ENCODE data around the gene SLC23A3. TPM values are rescaled to one million over a fixed set of nuclear protein-coding genes. Genes with fewer than 3 reads are reported as not detected.

SLC23A3 gene
- total and polyA plus RNA-seq, 10 of the 15 experiments (the other 5 are each of a cell fraction or from before 2014, with no cell fraction given): 0.07 to 1.0 (median 0.40) TPM; not detected in 1

DNA sequence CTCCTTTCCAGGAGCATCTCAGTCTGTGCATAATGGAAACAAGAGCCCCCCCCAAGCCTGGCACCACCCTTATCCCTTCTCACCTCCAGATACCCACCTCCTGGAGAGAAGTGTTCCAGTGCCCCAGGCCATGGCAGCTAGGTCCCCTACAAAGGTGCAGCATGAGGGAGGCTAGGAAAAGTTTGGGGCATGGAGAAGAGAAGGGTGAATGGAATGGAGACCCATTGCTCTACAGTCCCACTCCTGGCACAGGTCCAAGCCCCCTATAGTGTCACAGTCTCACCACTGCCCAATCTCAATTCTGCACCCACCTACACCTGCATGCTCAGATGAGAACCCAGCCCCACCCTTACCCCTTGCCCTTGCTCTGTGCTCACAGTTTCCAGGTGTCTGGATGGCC lies 897 bp downstream of the SLC23A3 start:
- FAIRE-seq (no peak), ATAC-seq (no peak)
- CTCF ChIA-PET: interaction anchor here (0.9 to 5.4 kb wide), 3 partner anchors 10 to 361 kb away, joined by 3 to 48 read pairs (median 3); no protein-coding TSS in a partner anchor

More for the DNA sequence above, 897 bp downstream of the SLC23A3 start:
- SMC1A ChIA-PET (ENCODE audit: uncharacterized antibody, unreplicated experiment): no interaction called here
- H3K27me3 ChIP-seq (replicated peaks in 1 of 2; ENCODE audit: control insufficient read depth in 2 of 2, insufficient read depth in 2 of 2, low read length in 1 of 2): no peaks in the 10 kb centered on the region
- no peak for DNase-seq (ENCODE audit: low read depth, low spot score)
- no peak overlapping the region for H2AFZ ChIP-seq (ENCODE audit: control insufficient read depth, low read depth, low read length)
- RAD21 ChIA-PET (ENCODE audit: unreplicated experiment): no interaction called here
- no peak overlapping the region for H3K27ac ChIP-seq (ENCODE audit: control insufficient read depth, insufficient read depth)
- H3K9me3 ChIP-seq (replicated peaks; ENCODE audit: control insufficient read depth, insufficient read depth, low read length): no peaks in the 10 kb centered on the region
- BruUV-seq (replicated peaks): no TSS peak
- no peak overlapping the region for H3K4me2 ChIP-seq (ENCODE audit: control insufficient read depth, insufficient read depth)
- no peaks in the 10 kb centered on the region for H4K20me1 ChIP-seq (ENCODE audit: control insufficient read depth, insufficient read depth)
- in situ Hi-C loops (cut with MboI): no loop called here
- no peak overlapping the region for H3K4me3 ChIP-seq
- H3K9ac ChIP-seq (ENCODE audit: control insufficient read depth, insufficient read depth, low read length): no peak overlapping the region
- POLR2A ChIA-PET: no interaction called here
- H3K79me2 ChIP-seq (ENCODE audit: control insufficient read depth, insufficient read depth, low read length): no peaks in the 10 kb centered on the region
- no peak for TF ChIP-seq GABPA (IDR thresholded peaks at IDR 0.05; ENCODE audit: low read depth)
- no peak for TF ChIP-seq WRNIP1 (IDR thresholded peaks at IDR 0.05; ENCODE audit: borderline replicate concordance, low read depth, low read length)
- TF ChIP-seq SIX5 (IDR thresholded peaks at IDR 0.05; ENCODE audit: low read depth, low read length, severe bottlenecking): no peak
- no peak for TF ChIP-seq BCL3 (IDR thresholded peaks at IDR 0.05; ENCODE audit: borderline replicate concordance, insufficient read depth, low read depth, low read length, poor library complexity, severe bottlenecking)
- TF ChIP-seq ESRRA (IDR thresholded peaks at IDR 0.05; ENCODE audit: low read length): no peak
- no peak for TF ChIP-seq KDM1A (IDR thresholded peaks at IDR 0.05; ENCODE audit: borderline replicate concordance)
- no peak for TF ChIP-seq NRF1 (conservative IDR thresholded peaks at IDR 0.05; ENCODE audit: low read depth, low read length)
- no peak for TF ChIP-seq KLF5 (IDR thresholded peaks at IDR 0.05; ENCODE audit: partially characterized antibody)
- TF ChIP-seq BACH1 (IDR thresholded peaks at IDR 0.05; ENCODE audit: borderline replicate concordance): no peak
- no peak for TF ChIP-seq FOS (IDR thresholded peaks at IDR 0.05; ENCODE audit: borderline replicate concordance, extremely low read depth, insufficient read length)
- TF ChIP-seq NFYB (IDR thresholded peaks at IDR 0.05; ENCODE audit: insufficient read depth, low read depth, low read length): no peak
- TF ChIP-seq MXI1 (IDR thresholded peaks at IDR 0.05; ENCODE audit: low read depth, low read length): no peak
- TF ChIP-seq, protein P1, sequence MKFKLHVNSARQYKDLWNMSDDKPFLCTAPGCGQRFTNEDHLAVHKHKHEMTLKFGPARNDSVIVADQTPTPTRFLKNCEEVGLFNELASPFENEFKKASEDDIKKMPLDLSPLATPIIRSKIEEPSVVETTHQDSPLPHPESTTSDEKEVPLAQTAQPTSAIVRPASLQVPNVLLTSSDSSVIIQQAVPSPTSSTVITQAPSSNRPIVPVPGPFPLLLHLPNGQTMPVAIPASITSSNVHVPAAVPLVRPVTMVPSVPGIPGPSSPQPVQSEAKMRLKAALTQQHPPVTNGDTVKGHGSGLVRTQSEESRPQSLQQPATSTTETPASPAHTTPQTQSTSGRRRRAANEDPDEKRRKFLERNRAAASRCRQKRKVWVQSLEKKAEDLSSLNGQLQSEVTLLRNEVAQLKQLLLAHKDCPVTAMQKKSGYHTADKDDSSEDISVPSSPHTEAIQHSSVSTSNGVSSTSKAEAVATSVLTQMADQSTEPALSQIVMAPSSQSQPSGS (IDR thresholded peaks at IDR 0.05; ENCODE audit: low read length): no peak
- TF ChIP-seq, protein P2, sequence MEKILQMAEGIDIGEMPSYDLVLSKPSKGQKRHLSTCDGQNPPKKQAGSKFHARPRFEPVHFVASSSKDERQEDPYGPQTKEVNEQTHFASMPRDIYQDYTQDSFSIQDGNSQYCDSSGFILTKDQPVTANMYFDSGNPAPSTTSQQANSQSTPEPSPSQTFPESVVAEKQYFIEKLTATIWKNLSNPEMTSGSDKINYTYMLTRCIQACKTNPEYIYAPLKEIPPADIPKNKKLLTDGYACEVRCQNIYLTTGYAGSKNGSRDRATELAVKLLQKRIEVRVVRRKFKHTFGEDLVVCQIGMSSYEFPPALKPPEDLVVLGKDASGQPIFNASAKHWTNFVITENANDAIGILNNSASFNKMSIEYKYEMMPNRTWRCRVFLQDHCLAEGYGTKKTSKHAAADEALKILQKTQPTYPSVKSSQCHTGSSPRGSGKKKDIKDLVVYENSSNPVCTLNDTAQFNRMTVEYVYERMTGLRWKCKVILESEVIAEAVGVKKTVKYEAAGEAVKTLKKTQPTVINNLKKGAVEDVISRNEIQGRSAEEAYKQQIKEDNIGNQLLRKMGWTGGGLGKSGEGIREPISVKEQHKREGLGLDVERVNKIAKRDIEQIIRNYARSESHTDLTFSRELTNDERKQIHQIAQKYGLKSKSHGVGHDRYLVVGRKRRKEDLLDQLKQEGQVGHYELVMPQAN (conservative IDR thresholded peaks at IDR 0.05): no peak
- TF ChIP-seq PAX8 (IDR thresholded peaks at IDR 0.05): no peak
- TF ChIP-seq PAX5 (IDR thresholded peaks at IDR 0.05; ENCODE audit: borderline replicate concordance, low read depth, low read length): no peak
- no peak for TF ChIP-seq SMAD1 (IDR thresholded peaks at IDR 0.05; ENCODE audit: low read depth, partially characterized antibody)
- TF ChIP-seq ZNF274 (IDR thresholded peaks at IDR 0.05; ENCODE audit: insufficient read depth, insufficient read length): no peak
- TF ChIP-seq MEF2A (IDR thresholded peaks at IDR 0.05; ENCODE audit: insufficient read depth, low read depth, low read length): no peak
- TF ChIP-seq YY1 (IDR thresholded peaks at IDR 0.05; ENCODE audit: low read depth, low read length): no peak
- H3K4me1 ChIP-seq (ENCODE audit: control insufficient read depth, insufficient read depth, low read length): no peaks in the 10 kb centered on the region
- H3K36me3 ChIP-seq (ENCODE audit: control insufficient read depth in 2 of 2, insufficient read depth in 2 of 2, low read length in 1 of 2): peaks cover under 1 to 4% of the 10 kb centered on the region in 2 experiments
- intact Hi-C loops (cut with micrococcal nuclease; ENCODE audit: unreplicated experiment): no loop called here
